GM12878 (cell line): ENCODE measurements around the gene LRRC10B. TPM values are rescaled to one million over a fixed set of nuclear protein-coding genes. Genes with fewer than 3 reads are reported as not detected.

Source experiments
- ATAC-seq: fragments of 200-7000 bp; cut with Tn5 transposase; 3 replicates; pipeline ENCODE4 v1.9.1; 2020; ENCODE audit warnings: mild to moderate bottlenecking, moderate library complexity
- BruUV-seq: library from RNA; stranded (reverse); fragments of 400-500 nt; replicated peaks from 2 replicates; lab custom pipeline; 2021; lab: Mats Ljungman, UMichigan
- CTCF ChIA-PET: fragments of 300-600 bp; sonication (Branson Sonifier 250); formaldehyde crosslinking; extraction: SDS; loops from one replicate; lab custom pipeline; 2021; ENCODE audit warnings: inconsistent platforms; lab: Yijun Ruan, JAX
- POLR2A ChIA-PET: fragments of 350-600 bp; formaldehyde crosslinking; extraction: SDS; loops from one replicate; lab custom pipeline; 2021; ENCODE audit warnings: inconsistent platforms; lab: Charles Lee
- RAD21 ChIA-PET: fragments of 300-600 bp; sonication (Branson Sonifier 250); formaldehyde crosslinking; loops from one replicate; lab custom pipeline; 2023; ENCODE audit warnings: antibody characterized with exemption; ENCODE audit not compliant: unreplicated experiment; lab: Charles Lee
- SMC1A ChIA-PET: fragments of 300-600 bp; sonication (Branson Sonifier 250); formaldehyde crosslinking; loops from one replicate; lab custom pipeline; 2023; ENCODE audit not compliant: unreplicated experiment, uncharacterized antibody; lab: Charles Lee
- DNase-seq: peaks from one replicate; pipeline ENCODE4 v3.0.0-alpha.2; 2011; ENCODE audit warnings: low read depth, low spot score
- FAIRE-seq: peaks from 3 replicates; lab custom pipeline; 2011; peaks lifted over from hg19 to GRCh38; lab: Jason Lieb, UNC
- H2AFZ ChIP-seq: 2 replicates; pipeline ENCODE4 v1.6.0; 2011; ENCODE audit warnings: low read depth, low read length, control low read depth; ENCODE audit not compliant: control insufficient read depth
- H3K27ac ChIP-seq: 2 replicates; pipeline ENCODE4 v1.5.1; 2011; ENCODE audit warnings: control low read depth; ENCODE audit not compliant: control insufficient read depth, insufficient read depth
- H3K27me3 ChIP-seq, 2 experiments: replicated peaks in 1 of 2; 2 replicates each; pipeline versions ENCODE4 v1.6.0 to v1.6.1; 2011; ENCODE audit warnings: low read length in 1 of 2; ENCODE audit not compliant: control insufficient read depth in 2 of 2, insufficient read depth in 2 of 2
- H3K36me3 ChIP-seq, 2 experiments: 2 replicates each; pipeline ENCODE4 v1.5.1; 2011; ENCODE audit warnings: low read length in 1 of 2; ENCODE audit not compliant: control insufficient read depth in 2 of 2, insufficient read depth in 2 of 2
- H3K4me1 ChIP-seq: 2 replicates; pipeline ENCODE4 v1.6.1; 2011; ENCODE audit warnings: mild to moderate bottlenecking, low read length, moderate library complexity, mixed read lengths; ENCODE audit not compliant: control insufficient read depth, insufficient read depth
- H3K4me2 ChIP-seq: 2 replicates; pipeline ENCODE4 v1.6.0; 2011; ENCODE audit warnings: control low read depth; ENCODE audit not compliant: control insufficient read depth, insufficient read depth
- H3K4me3 ChIP-seq: fragments of 200-600 bp; sonication (generic); 2 replicates; pipeline ENCODE4 v1.5.1; 2016
- H3K79me2 ChIP-seq: 2 replicates; pipeline ENCODE4 v1.6.0; 2011; ENCODE audit warnings: low read length; ENCODE audit not compliant: control insufficient read depth, insufficient read depth
- H3K9ac ChIP-seq: 2 replicates; pipeline ENCODE4 v1.8.0; 2011; ENCODE audit warnings: low read length, control low read depth, mixed read lengths; ENCODE audit not compliant: control insufficient read depth, insufficient read depth
- H3K9me3 ChIP-seq: replicated peaks from 3 replicates; pipeline ENCODE4 v1.5.1; 2011; ENCODE audit warnings: mild to moderate bottlenecking, low read length; ENCODE audit not compliant: control insufficient read depth, insufficient read depth
- H4K20me1 ChIP-seq: 2 replicates; pipeline ENCODE4 v1.6.0; 2011; ENCODE audit not compliant: control insufficient read depth, insufficient read depth
- ATF2 ChIP-seq: IDR thresholded peaks from 2 replicates; pipeline ENCODE4 v1.6.1; 2012; ENCODE audit warnings: low read length, inconsistent platforms
- BRCA1 ChIP-seq: IDR thresholded peaks from 2 replicates; pipeline ENCODE4 v1.6.1; 2011; ENCODE audit warnings: low read depth, low read length, improper control_type of control experiment
- HDAC2 ChIP-seq: fragments of 200-600 bp; sonication (generic); IDR thresholded peaks from 2 replicates; pipeline ENCODE4 v1.6.1; 2017
- HDAC6 ChIP-seq: fragments of 200-600 bp; sonication (generic); IDR thresholded peaks from one replicate; pipeline ENCODE4 v1.8.0; 2017; ENCODE audit warnings: antibody characterized with exemption; ENCODE audit not compliant: unreplicated experiment
- IKZF2 ChIP-seq, 2 experiments: fragments of 450-650 bp; IDR thresholded peaks; 2 replicates each; pipeline ENCODE4 v1.6.1; 2017; ENCODE audit warnings: mild to moderate bottlenecking in 2 of 2, moderate library complexity in 2 of 2
- MEF2B ChIP-seq: fragments of 450-650 bp; IDR thresholded peaks from 2 replicates; pipeline ENCODE4 v1.6.1; 2018; ENCODE audit warnings: mild to moderate bottlenecking, moderate library complexity; ENCODE audit not compliant: partially characterized antibody, poor library complexity, severe bottlenecking
- NKRF ChIP-seq: fragments of 450-650 bp; conservative IDR thresholded peaks from 2 replicates; pipeline ENCODE4 v1.6.1; 2017; ENCODE audit warnings: mild to moderate bottlenecking, moderate library complexity
- POU2F2 ChIP-seq: IDR thresholded peaks from 3 replicates; pipeline ENCODE4 v1.6.1; 2011; ENCODE audit warnings: low read depth, mild to moderate bottlenecking, low read length, borderline replicate concordance
- SIN3A ChIP-seq: IDR thresholded peaks from 2 replicates; pipeline ENCODE4 v1.6.1; 2012; ENCODE audit warnings: low read depth, low read length, improper control_type of control experiment
- WGBS: methylation state at CpG from one replicate; pipeline ENCODE4 v1.1.6; 2016; ENCODE audit warnings: low lambda C conversion rate; ENCODE audit not compliant: insufficient replicate concordance, insufficient coverage; ENCODE audit errors: missing lambda C conversion rate; 5-methylcytosine and 5-hydroxymethylcytosine counted together
- in situ Hi-C: fragments of 300-500 bp; cut with MboI; formaldehyde crosslinking; loops from 9 replicates; pipeline ENCODE4 v1.14.3; 2018; ENCODE audit warnings: mixed read lengths
- intact Hi-C: fragments of 100-400 bp; cut with micrococcal nuclease; formaldehyde crosslinking; loops from one replicate; pipeline ENCODE4 v1.14.2; 2022; ENCODE audit not compliant: unreplicated experiment
- polyA plus RNA-seq, 11 experiments: library from polyadenylated mRNA; depleted of rRNA in 4 of 11; unstranded in 6 of 11; stranded (reverse) in 5 of 11; fragments of >200 nt; fragmentation: Nextera tagmentation in 4 of 11; fragmentation: Illumina TruSeq in 1 of 11; extraction: Ambion mirVana in 4 of 11; extraction: Trizol in 1 of 11; gene quantifications; 1 replicate in 1 of 11; 2 replicates in 10 of 11; pipeline versions ENCODE4 v1.2.1 to v1.2.3, GENCODE V29; 2011 to 2016; ENCODE audit warnings: inconsistent platforms in 2 of 11, missing spikeins in 2 of 11, low read depth in 1 of 11
- total RNA-seq, 4 experiments: library from RNA; depleted of rRNA in 3 of 4; stranded (reverse); fragments of >200 nt in 3 of 4; fragmentation: Illumina TruSeq in 1 of 4; extraction: Trizol in 1 of 4; gene quantifications; 2 replicates each; pipeline versions ENCODE4 v1.2.1 to v1.2.3, GENCODE V29; 2013 to 2021

Gene LRRC10B
- total and polyA plus RNA-seq, 10 of the 15 experiments (the other 5 are each of a cell fraction or from before 2014, with no cell fraction given), result not detected

- TF ChIP-seq IKZF2 (IDR thresholded peaks at IDR 0.05) (no peak), HDAC2 (no peak), BRCA1 (no peak), HDAC6 (no peak), ATF2 (no peak), POU2F2 (no peak), NKRF (no peak), SIN3A (no peak), MEF2B (no peak)
- Histone ChIP-seq H3K4me3 (no peak overlapping the region), H3K36me3 (no peaks in the 10 kb centered on the region; a peak in 1 of 4 replicates), H3K4me1 (no peaks in the 10 kb centered on the region), H3K79me2 (no peaks in the 10 kb centered on the region), H3K27ac (no peak overlapping the region), H3K4me2 (no peak overlapping the region), H3K9ac (no peak overlapping the region), H4K20me1 (peaks cover 3% of the 10 kb centered on the region; the same call in 1 of the 2 replicates), H3K27me3 (no peaks in the 10 kb centered on the region), H2AFZ (no peak overlapping the region), H3K9me3 (no peaks in the 10 kb centered on the region)
- in situ Hi-C loops, result loop anchor here (5.0 kb wide), 1 partner anchor 162 kb away; no protein-coding TSS in a partner anchor
- 77% methylated on average over 1 of the region's 1 CpG for WGBS
- ATAC-seq (no peak), FAIRE-seq (no peak), DNase-seq (no peak)
- intact Hi-C loops, result loop anchor here (10.0 kb wide), 1 partner anchor 259 kb away; no protein-coding TSS in a partner anchor
- no TSS peak for BruUV-seq
- POLR2A ChIA-PET, result no interaction called here
- CTCF ChIA-PET, result interaction anchor here (1.2 to 6.6 kb wide), 5 partner anchors 19 to 163 kb away, joined by 3 to 67 read pairs (median 12); no protein-coding TSS in a partner anchor
- RAD21 ChIA-PET, result interaction anchor here (3.0 kb wide), 1 partner anchor 42 kb away, joined by 12 read pairs; no protein-coding TSS in a partner anchor
- SMC1A ChIA-PET, result interaction anchor here (2.5 kb wide), 1 partner anchor 42 kb away, joined by 10 read pairs; no protein-coding TSS in a partner anchor
Observed at GRCh38 chr11:61475433-61475832, 33.1 kb upstream of the LRRC10B start.
